Heart right ventricle (tissue), 16 donors: ENCODE data around the gene LILRB5. TPM values are rescaled to one million over a fixed set of nuclear protein-coding genes. Genes with fewer than 3 reads are reported as not detected.
A peak's percentile ranks its signal among the peaks of the same experiment; 100 is the strongest.

ENCODE experiments used
- ATAC-seq, 8 donors: fragments of 200-7000 bp; cut with Tn5 transposase; one replicate each; pipeline ENCODE4 v1.9.1; 2020; ENCODE audit warnings: mild to moderate bottlenecking in 8 of 8, moderate library complexity in 8 of 8, moderate number of reproducible peaks in 1 of 8
- DNase-seq, 2 donors: peaks; one replicate each; pipeline ENCODE4 v3.0.0-alpha.2; 2020
- H3K27ac ChIP-seq, 10 donors: fragments of 200-600 bp; sonication (generic) in 2 of 10; one replicate each; pipeline versions ENCODE4 v1.5.0 to v1.8.0; 2020 to 2022; ENCODE audit warnings: mild to moderate bottlenecking in 3 of 10
- H3K27me3 ChIP-seq, 7 donors: fragments of 200-600 bp; one replicate each; pipeline ENCODE4 v1.8.0; 2021 to 2022; ENCODE audit warnings: mild to moderate bottlenecking in 2 of 7
- H3K36me3 ChIP-seq, 9 donors: fragments of 200-600 bp; sonication (generic) in 1 of 9; one replicate each; pipeline versions ENCODE4 v1.5.0 to v1.8.0; 2020 to 2022; ENCODE audit warnings: mild to moderate bottlenecking in 2 of 9
- H3K4me1 ChIP-seq, 9 donors: fragments of 200-600 bp; sonication (generic) in 1 of 9; one replicate each; pipeline versions ENCODE4 v1.5.0 to v1.8.0; 2020 to 2022; ENCODE audit warnings: mild to moderate bottlenecking in 4 of 9
- H3K4me3 ChIP-seq, 10 donors: fragments of 200-600 bp; sonication (generic) in 2 of 10; one replicate each; pipeline versions ENCODE4 v1.5.0 to v1.8.0; 2020 to 2022; ENCODE audit warnings: mild to moderate bottlenecking in 7 of 10, moderate library complexity in 2 of 10
- H3K9me3 ChIP-seq, 11 donors: fragments of 200-600 bp in 10 of 11; sonication (generic) in 2 of 11; one replicate each; pipeline versions ENCODE4 v1.5.0 to v1.8.0; 2013 to 2022; ENCODE audit warnings: mild to moderate bottlenecking in 2 of 11, control low read depth in 1 of 11, moderate library complexity in 1 of 11
- whole genome bisulfite sequencing, 2 donors: extraction: QIAGEN DNeasy Blood & Tissue Kit; methylation state at CpG; one replicate each; pipeline ENCODE4 v1.1.7; 2013; ENCODE audit warnings: inconsistent platforms in 1 of 2; 5-methylcytosine and 5-hydroxymethylcytosine counted together
- intact Hi-C, 10 donors: fragments of 100-400 bp; cut with DNase I; formaldehyde crosslinking; loops; one replicate each; pipeline versions ENCODE4 v1.11.1 to v1.14.2; 2022
- polyA plus RNA-seq, 2 donors: library from polyadenylated mRNA; stranded (reverse); fragments of 200-250 nt; gene quantifications; one replicate each; pipeline ENCODE4 v1.2.3, GENCODE V29; 2013
- total RNA-seq, 10 donors: library from RNA; stranded (reverse); fragmentation: NEBNext Ultra II Directional in 3 of 10; extraction: Animal tissue kit (Norgen Biotek cat#: 25700) in 3 of 10; gene quantifications; one replicate each; pipeline versions ENCODE4 v1.2.1 to v1.2.4, GENCODE V29; 2021 to 2023
- TF ChIP-seq, protein P1 (sequence below), 9 donors: fragments of 200-600 bp; sonication (generic) in 2 of 9; IDR thresholded peaks; one replicate each; pipeline versions ENCODE4 v1.5.0 to v1.8.0; 2021 to 2022; ENCODE audit warnings: antibody characterized with exemption in 9 of 9, mild to moderate bottlenecking in 5 of 9, moderate library complexity in 1 of 9
- donor health status: Arrhythmogenic right ventricular cardiomyopathy.
- donor health status: ischemic (EF 13 %, LVEDD 7.1; RV severe dilation, severe dysfunction).
- donor health status: healthy with polysubstance abuse.
- donor health status: DM: no; HTN: yes; CAD: no.
- donor health status: DM: no; HTN: no; CAD: no.
- donor health status: ischemic (EF 25% LVEDD 6.9; RV normal size, moderate dysfunction).
- donor health status: ischemic (EF 25% LVEDD 5.7; RV mildly dilated, moderate dysfunction).
- donor health status: healthy.
- donor health status: DM: yes; HTN: yes; CAD: no.
- donor health status: Ischemic cardiomyopathy.
- donor health status: ischemic (EF 35%, LVEDD 5.7; RV mildly dilated, moderate dysfunction).
- donor health status: nonischemic (EF 11% LVEDD 7.7; RV severe dilation, severe dysfunction).
- donor health status: DM: yes; HTN: yes; CAD: no.
- donor health status: PGD.
- donor health status: ischemic (EF 29% LVEDD 5.4; RV normal size, mild dysfunction).
- donor health status: nonischemic (EF 23%, LVEDD 6.1; RV moderate dilation, normal function).

The LILRB5 gene
- total and polyA plus RNA-seq, 12 donors = 1.6 to 10.6 (median 3.2) TPM

DNA sequence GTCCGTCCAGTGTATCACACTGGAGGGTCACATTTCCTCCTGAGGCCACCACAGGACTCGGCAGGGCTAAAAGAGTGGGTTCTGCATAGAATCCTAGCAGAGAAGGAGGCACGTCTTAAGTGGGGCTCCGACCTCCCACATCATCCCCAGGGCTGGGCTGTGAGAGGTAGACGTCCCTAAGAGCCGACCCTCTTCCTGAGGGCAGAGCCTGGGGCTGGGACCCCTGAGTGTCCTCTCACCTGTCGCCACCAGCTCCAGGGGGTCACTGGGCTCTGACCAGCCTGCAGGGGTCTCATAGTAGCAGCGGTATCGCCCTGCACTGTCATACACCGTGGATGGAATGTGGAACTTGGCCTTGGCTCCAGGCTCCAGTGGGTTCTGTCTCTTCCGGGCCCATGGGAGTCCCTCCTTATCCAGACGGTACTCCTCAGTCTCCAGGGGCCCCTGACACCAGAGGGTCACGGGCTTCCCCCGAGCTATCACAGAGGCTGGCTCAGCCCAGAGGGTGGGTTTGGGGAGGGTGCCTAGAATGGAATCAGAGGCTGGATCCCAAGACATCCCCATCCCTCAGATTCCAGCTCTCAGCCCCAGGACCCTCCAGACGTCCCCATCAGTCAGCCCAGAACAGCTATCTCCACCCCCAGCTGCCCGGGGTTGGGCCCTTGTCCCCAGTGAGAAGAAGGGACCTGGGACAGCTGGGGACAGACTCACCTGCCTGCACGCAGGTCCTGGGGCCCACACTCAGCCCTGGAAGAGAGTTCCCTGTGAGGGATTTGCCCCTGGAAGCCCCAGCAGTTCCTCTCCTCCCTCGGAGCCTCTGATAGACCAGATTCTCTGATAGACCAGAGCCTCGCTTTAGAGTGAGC lies 590 bp downstream of the LILRB5 start:
- Histone ChIP-seq H3K9me3 (no peaks in the 10 kb centered on the region), H3K36me3 (no peaks in the 10 kb centered on the region), H3K4me3 (peak overlapping the region in 6 of 10 donors; percentile 2 to 47 (median 30)), H3K27ac (peak overlapping the region in 4 of 10 donors; percentile 34 to 75 (median 46)), H3K4me1 (peaks cover 0 to 9% (median 0%) of the 10 kb centered on the region in 9 donors), H3K27me3 (peaks cover 0 to 62% (median 51%) of the 10 kb centered on the region in 7 donors)
- 65 to 66% methylated on average over 19 of the region's 19 CpGs for WGBS, 2 donors
- ATAC-seq (peak in 2 of 8 donors; percentile 36 to 48), DNase-seq (no peak)
- TF ChIP-seq, protein P1, sequence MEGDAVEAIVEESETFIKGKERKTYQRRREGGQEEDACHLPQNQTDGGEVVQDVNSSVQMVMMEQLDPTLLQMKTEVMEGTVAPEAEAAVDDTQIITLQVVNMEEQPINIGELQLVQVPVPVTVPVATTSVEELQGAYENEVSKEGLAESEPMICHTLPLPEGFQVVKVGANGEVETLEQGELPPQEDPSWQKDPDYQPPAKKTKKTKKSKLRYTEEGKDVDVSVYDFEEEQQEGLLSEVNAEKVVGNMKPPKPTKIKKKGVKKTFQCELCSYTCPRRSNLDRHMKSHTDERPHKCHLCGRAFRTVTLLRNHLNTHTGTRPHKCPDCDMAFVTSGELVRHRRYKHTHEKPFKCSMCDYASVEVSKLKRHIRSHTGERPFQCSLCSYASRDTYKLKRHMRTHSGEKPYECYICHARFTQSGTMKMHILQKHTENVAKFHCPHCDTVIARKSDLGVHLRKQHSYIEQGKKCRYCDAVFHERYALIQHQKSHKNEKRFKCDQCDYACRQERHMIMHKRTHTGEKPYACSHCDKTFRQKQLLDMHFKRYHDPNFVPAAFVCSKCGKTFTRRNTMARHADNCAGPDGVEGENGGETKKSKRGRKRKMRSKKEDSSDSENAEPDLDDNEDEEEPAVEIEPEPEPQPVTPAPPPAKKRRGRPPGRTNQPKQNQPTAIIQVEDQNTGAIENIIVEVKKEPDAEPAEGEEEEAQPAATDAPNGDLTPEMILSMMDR (IDR thresholded peaks at IDR 0.05) = no peak
- intact Hi-C loops = no loop called here

DNA sequence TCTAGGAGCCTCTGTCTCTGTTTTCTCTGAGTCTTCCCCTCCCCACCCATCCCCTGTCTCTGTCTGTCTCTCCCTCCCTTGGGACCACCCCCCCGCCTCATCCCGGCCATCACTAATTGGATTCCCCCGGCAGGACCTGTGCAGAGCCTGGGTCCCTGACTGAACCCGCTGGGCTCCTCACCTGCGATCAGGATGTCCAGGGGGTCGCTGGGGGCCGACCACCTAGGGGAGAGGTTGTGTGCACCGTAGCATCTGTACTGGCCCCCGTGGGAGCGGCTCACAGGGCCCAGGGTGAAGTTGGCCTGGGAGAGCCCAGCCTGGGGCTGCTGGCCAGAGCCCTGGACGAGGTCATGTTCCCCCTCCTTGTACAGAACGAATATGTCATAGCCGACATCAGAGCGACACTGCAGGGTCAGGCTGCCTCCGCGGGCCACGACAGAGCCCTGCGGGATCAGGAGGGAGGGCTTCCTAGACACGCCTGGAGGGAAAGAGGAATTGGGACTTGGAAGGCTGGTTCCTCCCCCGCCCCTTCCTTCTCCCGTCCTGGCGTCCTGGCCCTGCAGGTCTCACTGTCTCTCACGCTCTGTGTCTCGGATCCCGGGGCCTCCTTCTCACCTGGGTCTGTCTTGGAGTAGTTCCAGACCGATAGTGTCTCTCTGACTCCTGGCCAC lies 1.8 kb downstream of the LILRB5 start:
- Histone ChIP-seq H3K4me1 (peaks cover 0 to 9% (median 0%) of the 10 kb centered on the region in 9 donors), H3K4me3 (peak overlapping the region in 5 of 10 donors; percentile 2 to 47 (median 25)), H3K27me3 (peaks cover 0 to 62% (median 51%) of the 10 kb centered on the region in 7 donors), H3K9me3 (no peaks in the 10 kb centered on the region), H3K27ac (peak overlapping the region in 1 of 10 donors; percentile 75), H3K36me3 (no peaks in the 10 kb centered on the region)
- WGBS, 2 donors = 41 to 48% methylated on average over 22 to 26 of the region's 26 CpGs
- no peak for DNase-seq
- intact Hi-C loops = no loop called here
- TF ChIP-seq, protein P1 (IDR thresholded peaks at IDR 0.05) = no peak
- peak in 2 of 8 donors; percentile 37 for ATAC-seq

GRCh38 chr19:54254195-54254906 lies 2.7 kb downstream of the LILRB5 start:
- intact Hi-C loops = no loop called here
- DNase-seq (no peak), ATAC-seq (peak in 1 of 8 donors; percentile 30)
- WGBS, 2 donors = 55 to 58% methylated on average over 17 of the region's 17 CpGs
- Histone ChIP-seq H3K36me3 (no peaks in the 10 kb centered on the region), H3K27ac (no peak overlapping the region), H3K9me3 (no peaks in the 10 kb centered on the region), H3K27me3 (peaks cover 0 to 66% (median 51%) of the 10 kb centered on the region in 7 donors), H3K4me1 (peaks cover 0 to 9% (median 0%) of the 10 kb centered on the region in 9 donors), H3K4me3 (no peak overlapping the region)
- TF ChIP-seq, protein P1 (IDR thresholded peaks at IDR 0.05) = no peak
